Activated naive CD4-positive, alpha-beta T cell (primary cell): Measurements from ENCODE around the gene MBLAC1.

Experiments used
- DNase-seq, 4 experiments: peaks; one replicate each; lab custom pipeline; 2025; lab: John Stamatoyannopoulos, UW

MBLAC1 gene

DNA sequence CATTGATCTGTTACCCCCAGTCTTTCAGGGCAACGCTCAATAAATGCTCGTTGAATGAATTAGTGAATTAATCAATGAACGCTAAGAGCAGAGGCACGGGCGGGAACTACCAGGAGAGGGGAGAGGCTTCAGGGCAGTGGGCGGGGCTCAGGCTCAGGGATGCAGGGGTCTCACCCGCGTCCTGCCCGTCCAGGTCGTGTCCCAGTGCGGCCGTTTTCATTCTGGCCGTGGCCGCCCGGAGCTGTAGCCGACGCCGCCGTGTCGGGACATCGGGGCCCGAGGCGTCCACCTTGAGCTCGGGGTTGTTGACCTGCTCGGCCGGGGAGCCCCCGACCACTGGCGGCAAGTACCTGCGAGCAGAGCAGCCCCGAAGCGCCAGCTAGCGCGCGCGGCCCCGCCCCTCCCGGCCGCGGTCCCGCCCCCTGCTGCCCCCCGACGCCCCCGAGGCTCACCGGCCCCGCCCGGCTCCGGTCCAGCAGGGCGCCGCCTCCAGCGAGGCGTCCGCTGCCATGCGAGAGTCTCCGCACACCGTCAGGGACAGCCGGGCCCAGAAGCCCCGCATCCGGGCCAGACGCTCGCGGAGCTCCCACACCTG is 44.4 kb downstream of the MBLAC1 start:
- DNase-seq: no peak

- DNase-seq: no peak
Observed at GRCh38 chr7:100171840-100172239, 45.1 kb downstream of the MBLAC1 start.

- no peak for DNase-seq
Observed at GRCh38 chr7:100173806-100174495, 47.2 kb downstream of the MBLAC1 start.

- no peak for DNase-seq
Observed at GRCh38 chr7:100174582-100174981, 47.8 kb downstream of the MBLAC1 start.

- no peak for DNase-seq
Observed at GRCh38 chr7:100175296-100175935, 48.6 kb downstream of the MBLAC1 start.

GRCh38 chr7:100176096-100177044 is 49.6 kb downstream of the MBLAC1 start:
- DNase-seq: no peak

DNA sequence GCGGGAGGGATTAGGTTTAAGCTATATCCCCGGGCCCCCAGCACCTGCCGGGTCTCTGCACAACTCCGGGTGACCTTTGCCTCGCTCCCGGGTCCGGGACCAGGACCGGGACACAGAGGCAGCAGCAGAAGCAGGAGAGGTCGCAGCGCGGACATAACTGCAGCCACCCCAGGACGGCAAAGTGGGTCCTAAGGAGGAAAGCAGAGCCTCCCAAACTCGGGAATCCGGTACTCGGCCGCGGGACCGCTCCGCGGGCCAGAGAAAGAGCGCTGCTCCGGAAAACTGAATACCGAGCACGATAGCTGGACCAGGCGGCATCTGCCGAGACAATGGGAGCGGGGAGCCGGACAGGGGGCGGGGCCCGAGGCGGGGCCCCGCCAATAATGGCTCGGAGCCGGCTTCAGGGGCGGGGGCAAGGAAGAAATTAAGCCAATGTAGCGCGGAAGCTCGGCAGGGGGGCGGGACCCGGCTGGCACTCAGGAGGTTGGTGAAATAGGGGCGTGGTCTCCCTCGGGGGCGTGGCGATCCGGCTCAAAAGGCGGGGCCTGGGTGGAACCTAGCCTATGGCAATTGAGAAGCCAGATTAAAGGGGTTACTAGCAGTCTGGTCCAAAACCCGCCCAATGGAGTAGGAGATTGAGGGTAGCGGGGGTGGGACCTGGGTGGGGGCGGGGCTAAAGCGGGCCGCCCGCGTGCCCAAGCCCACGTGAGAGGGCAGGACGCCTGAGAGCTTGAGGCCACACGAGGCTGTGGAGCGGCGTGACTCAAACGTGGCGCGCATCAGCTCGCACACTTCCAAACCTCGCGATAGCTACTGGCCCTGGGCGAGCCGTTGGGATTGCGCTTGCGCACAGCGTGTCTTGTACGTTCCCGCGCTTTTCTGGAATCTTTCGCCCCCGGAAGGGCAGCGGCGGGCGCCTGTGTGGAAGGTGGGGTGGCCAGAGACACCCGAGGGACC is 50.6 kb downstream of the MBLAC1 start, which contains the start of the genes GPC2 and STAG3:
GPC2 (minus strand) TSS at position 337 of the 957 bp plus-strand sequence; CDS start at position 155, 182 bp downstream.
STAG3 (plus strand) TSS at position 874 of the 957 bp plus-strand sequence. CDS start 2,639 bp downstream, outside the sequence.
- DNase-seq: peak; percentile 90 to 96 (median 94)
